IPS-15b (cell line): Measurements from ENCODE around the gene RASGRP1.
"Not testable (repeated sequence)": the region's sequence is repeated elsewhere in the genome, so short reads cannot be mapped to it uniquely, and the experiment has no call there.

Experiments used
- H3K27me3 ChIP-seq: one replicate; pipeline ENCODE4 v1.6.1; 2013; ENCODE audit warnings: low read length; ENCODE audit not compliant: control insufficient read depth, insufficient read depth
- H3K36me3 ChIP-seq: one replicate; pipeline ENCODE4 v1.6.1; 2013; ENCODE audit warnings: low read length; ENCODE audit not compliant: control insufficient read depth, insufficient read depth
- H3K4me1 ChIP-seq: one replicate; pipeline ENCODE4 v1.6.1; 2013; ENCODE audit warnings: mild to moderate bottlenecking, low read length; ENCODE audit not compliant: control insufficient read depth, insufficient read depth
- H3K4me3 ChIP-seq: one replicate; pipeline ENCODE4 v1.5.1; 2013; ENCODE audit warnings: low read depth, low read length
- H3K9ac ChIP-seq: one replicate; pipeline ENCODE4 v1.6.1; 2013; ENCODE audit warnings: low read depth, mild to moderate bottlenecking, low read length
- H3K9me3 ChIP-seq: one replicate; pipeline ENCODE4 v1.6.1; 2013; ENCODE audit warnings: mild to moderate bottlenecking, low read length; ENCODE audit not compliant: control insufficient read depth, insufficient read depth

Gene RASGRP1

DNA sequence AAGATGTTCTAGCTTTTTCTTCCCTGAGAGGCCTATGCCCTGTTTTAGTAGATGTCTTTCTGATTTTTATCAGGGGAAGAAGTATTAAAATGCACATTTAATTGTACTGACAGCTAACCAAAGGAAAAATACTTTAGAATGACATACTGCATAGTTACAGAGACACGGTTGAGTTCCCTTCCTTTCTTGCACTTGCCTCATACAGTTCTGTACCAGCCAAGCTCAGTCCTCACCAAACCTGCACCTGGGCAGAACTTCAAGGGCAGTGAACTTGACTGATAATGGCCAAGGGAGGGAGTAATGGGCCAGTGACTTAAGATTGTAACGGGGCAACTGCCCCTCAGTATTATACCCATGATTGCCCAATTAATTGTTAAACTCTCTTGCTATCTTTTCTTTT lies 34.1 kb upstream of the RASGRP1 start:
- Histone ChIP-seq H3K9ac (no peak overlapping the region), H3K4me1 (no peaks in the 10 kb centered on the region), H3K4me3 (no peak overlapping the region), H3K9me3 (no peaks in the 10 kb centered on the region), H3K36me3 (no peaks in the 10 kb centered on the region), H3K27me3 (no peaks in the 10 kb centered on the region)

GRCh38 chr15:38597219-38597800 lies 32.7 kb upstream of the RASGRP1 start:
- Histone ChIP-seq H3K9me3 (no peaks in the 10 kb centered on the region), H3K4me3 (no peak overlapping the region), H3K4me1 (no peaks in the 10 kb centered on the region), H3K27me3 (no peaks in the 10 kb centered on the region), H3K9ac (no peak overlapping the region), H3K36me3 (no peaks in the 10 kb centered on the region)

DNA sequence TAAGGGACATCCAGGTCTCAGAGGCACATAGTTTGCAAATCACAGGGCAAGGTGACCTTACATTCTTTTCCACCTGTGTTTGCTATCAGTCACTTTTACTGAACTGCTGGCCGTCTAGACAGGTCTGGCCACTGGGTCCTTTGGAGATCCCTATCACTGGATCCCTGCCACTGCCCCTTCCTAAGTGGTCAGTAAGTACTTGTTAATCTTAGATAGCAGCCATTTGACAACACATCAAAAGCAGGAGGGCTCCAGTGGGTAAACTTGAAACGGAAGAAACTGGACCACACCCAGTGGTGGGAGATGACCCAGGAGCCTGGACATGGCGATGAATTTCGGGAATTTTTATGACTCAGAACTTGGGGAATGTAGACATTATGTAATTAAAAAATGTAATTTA lies 28.9 kb upstream of the RASGRP1 start:
- Histone ChIP-seq H3K4me3 (no peak overlapping the region), H3K9me3 (no peaks in the 10 kb centered on the region), H3K27me3 (no peaks in the 10 kb centered on the region), H3K4me1 (no peaks in the 10 kb centered on the region), H3K9ac (no peak overlapping the region), H3K36me3 (no peaks in the 10 kb centered on the region)

DNA sequence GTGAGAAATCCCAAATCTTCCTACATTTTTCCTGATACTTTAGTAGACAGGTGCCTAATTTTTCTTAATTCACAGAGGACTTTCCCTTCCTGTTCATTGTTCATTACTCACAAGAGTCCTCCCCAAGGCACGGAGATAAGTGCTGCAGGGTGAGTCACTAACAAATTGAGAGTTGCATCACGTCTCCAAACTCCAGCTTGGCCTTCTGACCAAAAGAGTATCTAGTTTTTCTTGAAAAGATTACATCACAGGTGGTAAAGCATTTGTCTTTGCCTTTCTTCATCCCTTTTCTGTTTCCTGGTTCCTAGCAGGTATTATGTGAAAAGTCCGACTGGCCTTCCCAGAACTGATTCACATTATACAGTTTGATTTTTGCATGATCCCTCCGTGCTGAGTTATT lies 24.9 kb upstream of the RASGRP1 start:
- H3K27me3 ChIP-seq, result no peaks in the 10 kb centered on the region
- no peak overlapping the region for H3K4me3 ChIP-seq
- H3K36me3 ChIP-seq, result no peaks in the 10 kb centered on the region
- H3K4me1 ChIP-seq, result no peaks in the 10 kb centered on the region
- no peak overlapping the region for H3K9ac ChIP-seq
- H3K9me3 ChIP-seq, result no peaks in the 10 kb centered on the region

GRCh38 chr15:38588672-38589071 lies 24.1 kb upstream of the RASGRP1 start:
- Histone ChIP-seq H3K9me3 (no peaks in the 10 kb centered on the region), H3K4me1 (no peaks in the 10 kb centered on the region), H3K27me3 (no peaks in the 10 kb centered on the region), H3K36me3 (no peaks in the 10 kb centered on the region), H3K4me3 (no peak overlapping the region), H3K9ac (no peak overlapping the region)

DNA sequence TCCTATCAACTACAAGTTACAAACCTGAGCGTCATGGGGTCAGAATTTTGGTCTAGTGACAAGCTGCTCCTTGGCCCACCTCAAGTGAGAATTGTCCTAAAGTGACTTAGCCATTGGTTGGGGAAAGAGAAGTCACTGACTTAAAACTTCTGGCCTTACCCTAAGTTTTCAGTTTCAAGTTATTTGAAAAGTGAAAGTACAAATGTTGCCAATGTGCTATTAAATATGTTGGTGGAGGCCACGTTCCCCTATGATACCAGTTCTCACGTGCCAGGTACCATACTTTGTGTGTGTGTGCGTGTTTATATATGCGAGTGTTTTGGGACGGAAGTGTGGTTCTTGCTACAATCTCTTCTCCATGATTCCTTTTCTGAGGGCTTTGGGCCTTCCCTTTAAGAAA lies 22.6 kb upstream of the RASGRP1 start:
- H3K4me3 ChIP-seq, result no peak overlapping the region
- H3K27me3 ChIP-seq, result no peaks in the 10 kb centered on the region
- no peak overlapping the region for H3K9ac ChIP-seq
- H3K4me1 ChIP-seq, result no peaks in the 10 kb centered on the region
- no peaks in the 10 kb centered on the region for H3K9me3 ChIP-seq
- H3K36me3 ChIP-seq, result no peaks in the 10 kb centered on the region

- H3K4me1 ChIP-seq, H3K36me3 ChIP-seq, H3K9ac ChIP-seq, H3K4me3 ChIP-seq, H3K27me3 ChIP-seq, H3K9me3 ChIP-seq: not testable (repeated sequence)
Measured at GRCh38 chr15:38586005-38586404, 21.4 kb upstream of the RASGRP1 start.

DNA sequence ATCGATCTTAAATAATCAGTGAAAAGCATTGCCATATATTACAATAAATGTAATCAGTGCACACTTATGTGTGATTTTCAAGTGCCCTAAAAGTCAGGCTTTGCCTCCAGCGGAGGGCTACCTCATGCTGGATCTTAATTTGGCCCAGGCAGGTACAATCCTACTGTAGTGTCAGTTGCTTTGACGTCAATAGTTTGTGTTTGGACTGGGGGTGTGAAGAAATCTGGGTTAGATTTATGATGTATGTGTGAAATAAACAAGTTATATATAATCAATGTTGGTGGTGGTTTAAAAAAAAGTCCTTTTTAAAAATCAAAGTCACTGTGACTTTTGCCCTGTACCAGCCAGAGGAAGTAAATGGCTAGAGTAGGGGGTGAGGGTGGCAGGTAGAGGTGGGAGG lies 14.0 kb upstream of the RASGRP1 start:
- Histone ChIP-seq H3K4me3 (no peak overlapping the region), H3K9ac (no peak overlapping the region), H3K9me3 (no peaks in the 10 kb centered on the region), H3K27me3 (no peaks in the 10 kb centered on the region), H3K4me1 (no peaks in the 10 kb centered on the region), H3K36me3 (no peaks in the 10 kb centered on the region)

GRCh38 chr15:38577424-38577987 lies 12.9 kb upstream of the RASGRP1 start:
- Histone ChIP-seq H3K9ac (no peak overlapping the region), H3K36me3 (no peaks in the 10 kb centered on the region), H3K27me3 (no peaks in the 10 kb centered on the region), H3K4me1 (no peaks in the 10 kb centered on the region), H3K4me3 (no peak overlapping the region), H3K9me3 (no peaks in the 10 kb centered on the region)

DNA sequence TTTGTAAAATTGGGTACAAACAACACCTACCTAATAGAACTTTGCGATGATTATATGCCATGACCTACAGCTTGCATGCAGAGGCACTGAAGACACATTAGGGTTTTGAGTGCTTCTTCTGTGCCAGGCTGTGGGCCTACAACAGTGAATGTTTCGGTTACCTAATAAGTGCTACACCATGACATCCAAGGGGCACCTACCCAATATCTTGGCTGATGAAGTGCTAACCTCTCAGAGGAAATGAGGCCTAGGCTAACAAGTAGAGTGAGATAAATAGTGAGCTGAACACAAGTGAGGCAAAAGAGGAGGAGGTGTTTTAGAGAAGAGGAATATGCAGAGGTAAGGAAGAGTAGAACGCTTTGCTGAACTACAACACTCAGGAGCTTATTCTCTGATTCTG lies 12.2 kb upstream of the RASGRP1 start:
- Histone ChIP-seq H3K4me1 (no peaks in the 10 kb centered on the region), H3K9me3 (no peaks in the 10 kb centered on the region), H3K4me3 (no peak overlapping the region), H3K9ac (no peak overlapping the region), H3K36me3 (no peaks in the 10 kb centered on the region), H3K27me3 (no peaks in the 10 kb centered on the region)

DNA sequence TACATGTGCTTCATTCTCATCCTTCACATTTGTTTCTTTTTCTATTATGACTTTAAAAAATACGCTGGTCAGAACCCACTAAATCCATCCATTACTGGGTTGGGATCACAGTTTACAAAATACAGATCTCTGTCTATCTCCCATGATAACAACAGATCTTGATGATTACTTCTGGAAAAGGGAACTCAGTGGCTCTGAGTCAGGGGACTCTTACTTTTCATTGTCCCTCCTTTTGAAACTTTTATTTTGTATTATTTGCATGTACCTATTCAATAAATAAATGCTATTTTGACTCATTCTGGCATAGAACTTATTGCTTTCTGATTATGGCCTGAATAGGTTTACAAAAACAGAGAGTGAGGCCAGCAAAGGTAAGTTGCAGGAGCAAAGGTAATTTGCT lies 11.6 kb upstream of the RASGRP1 start:
- Histone ChIP-seq H3K27me3 (no peaks in the 10 kb centered on the region), H3K4me3 (no peak overlapping the region), H3K36me3 (no peaks in the 10 kb centered on the region), H3K4me1 (no peaks in the 10 kb centered on the region), H3K9me3 (no peaks in the 10 kb centered on the region), H3K9ac (no peak overlapping the region)

DNA sequence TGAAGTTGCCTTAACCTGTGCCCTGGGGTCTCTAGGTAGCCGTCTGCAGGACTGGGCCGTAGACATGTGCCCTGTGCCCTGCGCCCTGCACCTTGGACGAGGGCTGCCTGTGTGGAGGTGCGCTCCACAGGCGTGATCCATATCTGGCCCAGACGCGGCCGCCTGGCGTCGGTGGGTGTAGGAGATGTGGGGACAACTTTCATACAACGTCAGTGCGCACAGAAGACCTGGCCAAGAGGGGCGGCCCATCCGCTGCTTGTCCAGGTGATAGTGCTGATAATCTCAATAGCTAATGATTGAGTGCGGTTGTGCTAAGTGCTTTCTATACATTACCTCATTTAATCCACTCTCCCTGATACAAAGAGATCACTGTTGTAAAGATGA lies 665 bp upstream of the RASGRP1 start:
- H3K9me3 ChIP-seq, result no peaks in the 10 kb centered on the region
- H3K9ac ChIP-seq, result peak overlapping the region; percentile 12
- no peaks in the 10 kb centered on the region for H3K36me3 ChIP-seq
- peak overlapping the region; percentile 64 for H3K4me3 ChIP-seq
- H3K4me1 ChIP-seq, result no peaks in the 10 kb centered on the region
- H3K27me3 ChIP-seq, result peaks cover 36% of the 10 kb centered on the region
